Transverse colon (tissue), 4 donors: ENCODE results near the gene MYADML2.

Experiments
- EP300 ChIP-seq: sonication (generic); formaldehyde crosslinking; IDR thresholded peaks from one replicate; pipeline ENCODE4 v1.6.1; 2017; ENCODE audit warnings: antibody characterized with exemption, low read depth
- POLR2A ChIP-seq: fragments of 450-650 bp; IDR thresholded peaks from one replicate; pipeline ENCODE4 v1.6.1; 2016; ENCODE audit warnings: antibody characterized with exemption, mild to moderate bottlenecking, moderate library complexity
- POLR2AphosphoS5 ChIP-seq, 3 donors: sonication (generic); formaldehyde crosslinking; IDR thresholded peaks; one replicate each; pipeline ENCODE4 v1.6.1; 2016; ENCODE audit warnings: antibody characterized with exemption in 3 of 3
- TF ChIP-seq, protein P1 (sequence below), 5 experiments: fragments of 200-600 bp in 3 of 5; fragments of 450-650 bp in 2 of 5; sonication (generic) in 3 of 5; IDR thresholded peaks; 1 replicate in 2 of 5; 2 replicates in 3 of 5; pipeline ENCODE4 v1.5.1; 2016 to 2017; ENCODE audit warnings: antibody characterized with exemption in 5 of 5, inconsistent platforms in 3 of 5, mild to moderate bottlenecking in 2 of 5, moderate library complexity in 1 of 5

DNA sequence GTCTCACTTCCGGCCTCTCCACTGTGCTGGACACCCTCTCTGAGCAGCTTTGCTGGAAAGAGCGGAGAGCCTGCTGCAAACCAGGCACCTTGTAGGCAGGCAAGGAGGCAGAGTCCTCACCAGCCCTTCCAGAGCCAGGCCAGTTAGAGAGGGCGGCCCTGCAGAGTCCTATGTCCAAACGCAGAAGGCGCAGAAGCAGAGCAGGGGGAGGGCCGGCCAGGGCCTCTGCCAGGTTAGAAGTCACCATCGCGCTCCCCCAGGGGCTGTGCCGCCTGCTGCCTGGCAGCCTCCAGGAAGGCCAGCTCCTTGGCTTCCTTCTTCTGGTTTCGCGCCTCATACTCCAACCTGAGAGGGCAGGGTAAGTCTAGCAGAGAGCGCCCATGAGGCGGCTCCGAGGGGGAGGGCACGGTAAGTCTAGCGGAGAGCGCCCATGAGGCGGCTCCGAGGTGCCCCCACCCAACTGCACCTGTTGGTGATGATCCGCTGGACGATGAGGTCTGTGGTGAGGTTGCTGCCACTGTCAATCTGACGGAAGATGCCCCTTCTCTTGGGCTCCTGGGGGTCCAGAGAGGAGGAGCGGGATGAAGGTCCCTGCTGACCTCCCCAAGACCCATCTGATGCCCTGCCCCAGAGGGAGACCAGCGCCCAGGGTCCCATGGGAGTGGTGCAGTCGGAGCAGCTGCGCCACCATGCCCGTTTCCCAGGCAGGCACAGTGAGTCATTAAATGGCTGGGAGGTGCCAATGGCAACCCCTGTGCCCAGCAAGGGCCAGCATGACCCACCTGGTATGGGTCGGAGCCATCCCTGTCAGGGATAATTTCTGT lies 42.2 kb downstream of the MYADML2 start:
- TF ChIP-seq POLR2A: no peak
- TF ChIP-seq, protein P1, sequence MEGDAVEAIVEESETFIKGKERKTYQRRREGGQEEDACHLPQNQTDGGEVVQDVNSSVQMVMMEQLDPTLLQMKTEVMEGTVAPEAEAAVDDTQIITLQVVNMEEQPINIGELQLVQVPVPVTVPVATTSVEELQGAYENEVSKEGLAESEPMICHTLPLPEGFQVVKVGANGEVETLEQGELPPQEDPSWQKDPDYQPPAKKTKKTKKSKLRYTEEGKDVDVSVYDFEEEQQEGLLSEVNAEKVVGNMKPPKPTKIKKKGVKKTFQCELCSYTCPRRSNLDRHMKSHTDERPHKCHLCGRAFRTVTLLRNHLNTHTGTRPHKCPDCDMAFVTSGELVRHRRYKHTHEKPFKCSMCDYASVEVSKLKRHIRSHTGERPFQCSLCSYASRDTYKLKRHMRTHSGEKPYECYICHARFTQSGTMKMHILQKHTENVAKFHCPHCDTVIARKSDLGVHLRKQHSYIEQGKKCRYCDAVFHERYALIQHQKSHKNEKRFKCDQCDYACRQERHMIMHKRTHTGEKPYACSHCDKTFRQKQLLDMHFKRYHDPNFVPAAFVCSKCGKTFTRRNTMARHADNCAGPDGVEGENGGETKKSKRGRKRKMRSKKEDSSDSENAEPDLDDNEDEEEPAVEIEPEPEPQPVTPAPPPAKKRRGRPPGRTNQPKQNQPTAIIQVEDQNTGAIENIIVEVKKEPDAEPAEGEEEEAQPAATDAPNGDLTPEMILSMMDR (IDR thresholded peaks at IDR 0.05): no peak
- no peak for TF ChIP-seq EP300
- no peak for TF ChIP-seq POLR2AphosphoS5 (IDR thresholded peaks at IDR 0.05)
